Measurements from ENCODE around the gene KRAS.

The KRAS gene

GRCh38 chr12:25254271-25254880, 3.6 kb upstream of the KRAS start:
- peak; percentile 42 for DNase-seq (ENCODE audit: low read depth)

DNA sequence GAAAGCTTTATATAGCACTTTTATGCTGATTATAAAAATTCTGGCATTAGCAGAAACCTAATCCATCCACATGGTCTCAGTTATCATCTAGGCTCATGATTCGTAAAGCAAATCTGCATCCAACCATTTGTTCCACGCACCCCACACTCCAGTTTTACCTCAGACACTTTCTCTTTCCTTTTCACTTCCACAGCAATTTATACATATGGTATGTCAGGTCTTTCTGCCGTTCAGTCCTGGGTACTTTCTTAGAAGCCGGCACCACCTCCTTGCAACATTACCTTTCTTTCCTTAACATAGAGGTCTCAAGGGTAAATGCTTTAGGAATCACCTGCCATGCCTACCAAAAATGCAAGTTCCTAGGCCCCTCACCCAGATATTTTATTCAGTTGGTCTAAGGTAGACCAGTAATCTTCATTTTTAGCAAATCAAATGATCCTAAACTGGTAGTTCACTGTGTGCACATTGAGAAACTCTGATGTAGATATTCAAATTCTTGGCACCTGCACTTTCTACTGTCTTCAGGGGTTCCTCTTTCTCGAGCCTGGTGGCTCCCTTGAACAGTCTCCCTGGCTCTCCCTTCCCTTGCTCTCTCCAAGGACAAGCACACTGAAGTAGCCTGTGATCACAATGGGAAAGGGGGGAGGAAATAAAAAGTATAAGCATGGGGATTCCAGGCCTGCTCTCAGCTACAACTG, 2.8 kb upstream of the KRAS start:
- no peak for DNase-seq (ENCODE audit: low read depth)

DNA sequence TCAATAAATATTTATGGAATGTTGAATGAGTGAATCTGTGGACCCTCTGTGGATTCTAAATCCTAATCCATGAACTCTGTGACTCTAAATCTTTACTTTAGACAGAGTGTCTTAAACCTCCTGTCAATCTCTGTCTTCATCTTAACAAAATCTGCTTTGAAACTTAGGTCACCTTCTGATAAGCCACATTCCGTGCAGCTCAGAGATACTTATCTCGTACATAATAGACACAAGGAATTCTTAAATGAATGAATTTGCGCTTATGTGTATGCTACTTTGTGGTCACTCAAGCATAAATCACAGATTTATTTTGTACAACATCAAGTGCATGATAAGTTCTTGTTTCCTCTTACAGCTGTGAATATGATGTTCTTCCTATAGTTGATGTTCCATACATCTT, 2.2 kb upstream of the KRAS start:
- DNase-seq (ENCODE audit: low read depth): no peak

DNA sequence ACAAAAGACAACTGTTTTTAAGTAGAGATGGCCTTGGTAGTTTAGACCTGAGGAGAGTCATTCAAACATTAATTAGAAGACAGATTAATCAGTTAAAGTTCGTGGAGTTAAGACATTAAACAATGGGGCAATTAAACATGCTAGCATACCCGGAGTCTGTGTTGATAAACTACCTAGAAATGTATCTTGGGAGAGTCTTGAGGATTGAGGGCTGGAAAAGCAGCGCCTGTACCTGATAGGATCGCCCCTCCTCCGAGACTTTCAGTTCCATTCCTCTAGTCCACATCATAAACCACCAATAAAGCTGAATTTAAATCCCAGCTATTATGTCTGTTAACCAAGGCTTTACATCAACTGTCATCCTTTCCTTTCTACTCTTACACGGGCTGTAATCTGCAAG, 1.0 kb upstream of the KRAS start:
- no peak for DNase-seq (ENCODE audit: low read depth)

GRCh38 chr12:25249931-25250738, 594 bp downstream of the KRAS start:
- peak; percentile 45 for DNase-seq (ENCODE audit: low read depth)

GRCh38 chr12:25248732-25249131, 2.0 kb downstream of the KRAS start:
- DNase-seq (ENCODE audit: low read depth): no peak

DNA sequence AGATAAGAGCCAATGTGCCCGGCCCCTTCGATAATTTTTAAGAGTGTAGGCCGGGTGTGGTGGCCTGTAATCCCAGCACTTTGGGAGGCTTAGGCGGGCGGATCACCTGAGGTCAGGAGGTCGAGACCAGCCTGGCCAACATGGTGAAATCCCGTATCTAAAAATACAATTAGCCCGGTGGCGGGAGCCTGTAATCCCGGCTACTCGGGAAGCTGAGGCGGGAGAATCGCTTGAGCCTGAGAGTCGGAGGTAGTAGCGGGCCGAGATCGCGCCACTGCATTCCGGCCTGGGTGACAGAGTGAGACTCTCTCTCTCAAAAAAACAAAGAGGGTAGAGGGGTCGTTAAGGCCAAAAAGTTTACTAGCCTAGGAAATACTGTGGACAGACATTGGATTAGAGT, 2.6 kb downstream of the KRAS start:
- DNase-seq (ENCODE audit: low read depth): no peak

- no peak for DNase-seq (ENCODE audit: low read depth)
Observed at GRCh38 chr12:25245491-25245890, 5.2 kb downstream of the KRAS start.

- DNase-seq (ENCODE audit: low read depth): no peak
Observed at GRCh38 chr12:25243680-25243990, 7.1 kb downstream of the KRAS start.

GRCh38 chr12:25242981-25243679, 7.6 kb downstream of the KRAS start:
- peak; percentile 49 for DNase-seq (ENCODE audit: low read depth)

GRCh38 chr12:25241167-25242020, 9.3 kb downstream of the KRAS start:
- peak; percentile 74 for DNase-seq (ENCODE audit: low read depth)

DNA sequence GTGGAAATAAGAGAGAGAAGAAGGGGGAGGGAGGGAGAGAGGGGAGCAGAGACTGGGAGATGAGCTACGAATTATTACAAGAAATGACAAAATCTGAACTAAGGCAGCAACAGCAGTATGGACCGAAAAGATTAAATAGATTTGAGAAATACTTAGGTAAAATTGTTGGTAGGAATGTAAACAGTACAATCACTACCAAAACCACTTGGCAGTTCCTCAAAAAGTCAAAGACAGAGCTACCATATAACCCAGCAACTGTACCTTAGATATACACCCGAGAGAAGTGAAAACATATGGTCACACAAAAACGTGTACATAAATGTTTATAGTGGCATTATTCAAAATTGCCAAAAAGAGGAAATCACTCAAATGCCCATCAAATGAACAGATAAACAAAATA, 14.1 kb downstream of the KRAS start:
- no peak for DNase-seq (ENCODE audit: low read depth)

GRCh38 chr12:25236190-25236589, 14.5 kb downstream of the KRAS start:
- DNase-seq (ENCODE audit: low read depth): peak; percentile 14

GRCh38 chr12:25213338-25213737, 37.4 kb downstream of the KRAS start:
- DNase-seq (ENCODE audit: low read depth): no peak

- no peak for DNase-seq (ENCODE audit: low read depth)
Observed at GRCh38 chr12:25208554-25208953, 42.2 kb downstream of the KRAS start.

DNA sequence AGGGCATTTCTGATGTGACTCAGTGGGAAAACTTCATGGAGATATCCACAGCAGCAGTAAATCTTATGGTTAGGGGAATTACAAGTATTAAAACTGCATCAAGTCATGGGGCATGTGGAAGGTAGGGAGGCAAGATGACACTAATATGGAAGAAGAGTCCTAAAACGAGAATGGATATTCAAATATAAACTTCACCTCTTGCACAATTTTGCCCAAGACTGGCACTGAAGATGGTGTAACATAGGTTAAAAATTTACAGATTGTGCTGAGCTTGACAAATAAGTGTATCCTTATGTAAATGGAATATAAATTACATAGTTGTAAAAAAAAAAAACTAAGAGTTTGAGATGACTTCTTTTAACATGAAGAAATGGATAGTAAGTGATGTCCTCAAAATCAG, 42.9 kb downstream of the KRAS start:
- no peak for DNase-seq (ENCODE audit: low read depth)

DNA sequence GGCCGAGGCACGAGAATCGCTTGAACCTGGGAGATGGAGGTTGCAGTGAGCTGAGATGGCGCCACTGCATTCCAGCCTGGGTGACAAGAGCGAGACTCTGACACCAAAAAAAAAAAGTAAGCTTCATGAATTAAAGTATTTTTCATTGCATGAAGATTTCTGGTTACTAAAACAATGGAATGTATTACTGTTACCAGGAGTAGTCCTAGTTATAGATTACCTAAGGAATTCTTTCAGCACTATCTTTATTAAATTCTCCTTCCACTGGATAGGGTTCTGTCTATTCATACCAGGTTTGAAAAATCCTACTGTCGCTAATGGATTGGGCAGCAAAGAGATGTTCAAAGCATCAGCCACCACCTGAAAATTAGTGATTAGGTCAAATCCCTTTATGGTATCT, 43.3 kb downstream of the KRAS start:
- DNase-seq (ENCODE audit: low read depth): no peak

- no peak for DNase-seq (ENCODE audit: low read depth)
Observed at GRCh38 chr12:25202137-25202536, 48.6 kb downstream of the KRAS start.

GRCh38 chr12:25200703-25201102, 50.0 kb downstream of the KRAS start:
- peak; percentile 8 for DNase-seq (ENCODE audit: low read depth)

- no peak for DNase-seq (ENCODE audit: low read depth)
Observed at GRCh38 chr12:25197608-25198007, 53.1 kb downstream of the KRAS start.

DNA sequence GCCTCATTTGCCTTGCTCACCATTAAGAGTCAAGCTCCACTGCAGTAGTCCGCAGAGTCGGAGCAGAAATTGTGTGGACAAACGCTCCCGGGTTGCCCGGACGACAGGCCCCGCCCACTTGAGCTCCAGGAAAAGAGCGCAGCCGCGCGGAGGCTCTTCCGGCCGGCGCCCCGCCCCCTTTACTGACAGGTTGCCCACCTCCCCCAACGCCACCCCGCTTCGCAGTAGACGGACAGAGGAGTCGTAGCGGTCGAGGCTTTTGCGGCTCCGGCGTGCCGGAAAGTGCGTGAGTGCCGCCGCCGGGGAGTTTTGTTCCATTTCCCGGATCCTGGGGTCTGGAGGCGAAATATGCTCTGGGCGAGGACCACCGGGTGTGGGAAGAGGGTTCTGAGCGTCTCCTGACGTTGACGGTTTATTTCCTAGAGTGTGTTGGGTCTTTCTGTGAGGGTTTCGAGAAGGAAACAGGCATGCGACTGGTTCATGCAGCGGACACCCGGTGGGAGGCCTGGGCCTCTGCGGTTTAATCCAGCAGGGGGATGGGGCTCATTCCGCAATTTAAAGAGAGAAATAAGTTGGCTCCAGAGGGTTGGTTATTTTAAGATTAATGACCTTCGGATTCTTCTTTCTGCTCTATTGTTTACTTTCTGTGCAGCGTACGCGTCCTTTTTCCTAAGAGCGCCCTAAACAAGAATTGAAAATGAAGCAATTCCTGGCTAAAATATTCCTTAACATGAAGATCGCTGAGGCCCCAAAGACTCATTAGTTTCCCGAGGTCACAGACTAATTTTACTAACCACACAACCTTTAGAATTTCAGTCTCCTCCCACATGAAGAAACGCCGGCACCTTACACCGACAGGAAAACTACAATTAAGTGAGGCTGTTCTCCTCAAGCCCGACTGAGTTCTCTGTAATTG, 55.4 kb downstream of the KRAS start, which contains the start of the genes DNAI7 and ETFRF1:
TSS of gene DNAI7 (minus strand) at position 105 of the 916 bp plus-strand sequence. CDS start at position 23, 82 bp downstream.
TSS of gene ETFRF1 (plus strand) at position 182 of the 916 bp plus-strand sequence. CDS start 8,720 bp downstream, outside the sequence.
- peak; percentile 98 for DNase-seq (ENCODE audit: low read depth)
